Measurements from ENCODE around the gene ONECUT1. TPM values are rescaled to one million over a fixed set of nuclear protein-coding genes. Genes with fewer than 3 reads are reported as not detected.

ONECUT1 gene
- total RNA-seq, 1 donor from 2014 or later, result not detected

GRCh38 chr15:52783929-52784798 is 6.0 kb downstream of the ONECUT1 start:
- DNase-seq (ENCODE audit: low read depth, low spot score), result no peak

- DNase-seq (ENCODE audit: low read depth, low spot score), result no peak
Observed at GRCh38 chr15:52783191-52783829, 6.8 kb downstream of the ONECUT1 start.

GRCh38 chr15:52782514-52782913 is 7.6 kb downstream of the ONECUT1 start:
- no peak for DNase-seq (ENCODE audit: low read depth, low spot score)

- no peak for DNase-seq (ENCODE audit: low read depth, low spot score)
Observed at GRCh38 chr15:52780172-52780980, 9.8 kb downstream of the ONECUT1 start.

- DNase-seq (ENCODE audit: low read depth, low spot score), result no peak
Observed at GRCh38 chr15:52778457-52778856, 11.7 kb downstream of the ONECUT1 start.

- no peak for DNase-seq (ENCODE audit: low read depth, low spot score)
Observed at GRCh38 chr15:52772766-52773165, 17.4 kb downstream of the ONECUT1 start.

GRCh38 chr15:52765785-52766184 is 24.4 kb downstream of the ONECUT1 start:
- DNase-seq (ENCODE audit: low read depth, low spot score), result no peak

- no peak for DNase-seq (ENCODE audit: low read depth, low spot score)
Observed at GRCh38 chr15:52764731-52765130, 25.4 kb downstream of the ONECUT1 start.

GRCh38 chr15:52762621-52763020 is 27.5 kb downstream of the ONECUT1 start:
- DNase-seq (ENCODE audit: low read depth, low spot score), result no peak

GRCh38 chr15:52760562-52760961 is 29.6 kb downstream of the ONECUT1 start:
- no peak for DNase-seq (ENCODE audit: low read depth, low spot score)

- no peak for DNase-seq (ENCODE audit: low read depth, low spot score)
Observed at GRCh38 chr15:52759969-52760368, 30.2 kb downstream of the ONECUT1 start.

- DNase-seq (ENCODE audit: low read depth, low spot score), result no peak
Observed at GRCh38 chr15:52757496-52757895, 32.6 kb downstream of the ONECUT1 start.

GRCh38 chr15:52751522-52751921 is 38.6 kb downstream of the ONECUT1 start:
- DNase-seq (ENCODE audit: low read depth, low spot score), result no peak

GRCh38 chr15:52749258-52749657 is 40.9 kb downstream of the ONECUT1 start:
- DNase-seq (ENCODE audit: low read depth, low spot score), result no peak

GRCh38 chr15:52746162-52746757 is 43.9 kb downstream of the ONECUT1 start:
- DNase-seq (ENCODE audit: low read depth, low spot score), result no peak

- no peak for DNase-seq (ENCODE audit: low read depth, low spot score)
Observed at GRCh38 chr15:52745326-52746161, 44.6 kb downstream of the ONECUT1 start.

GRCh38 chr15:52738311-52738710 is 51.8 kb downstream of the ONECUT1 start:
- DNase-seq (ENCODE audit: low read depth, low spot score), result no peak

GRCh38 chr15:52737720-52738119 is 52.4 kb downstream of the ONECUT1 start:
- DNase-seq (ENCODE audit: low read depth, low spot score), result no peak

GRCh38 chr15:52735231-52736089 is 54.7 kb downstream of the ONECUT1 start:
- DNase-seq (ENCODE audit: low read depth, low spot score), result peak; percentile 37

GRCh38 chr15:52734329-52734728 is 55.8 kb downstream of the ONECUT1 start:
- DNase-seq (ENCODE audit: low read depth, low spot score), result no peak

Data from pulmonary artery endothelial cell (primary cell).